Astrocyte (in vitro differentiated cells and primary cell): ENCODE data around the gene ZNF691.

Experiments used
- EZH2 ChIP-seq: IDR thresholded peaks from 2 replicates; pipeline ENCODE4 v1.6.1; 2012; ENCODE audit warnings: mild to moderate bottlenecking, low read length, inconsistent platforms; ENCODE audit not compliant: insufficient read depth
- TF ChIP-seq, protein P1 (sequence below): IDR thresholded peaks from 2 replicates; pipeline ENCODE4 v1.5.1; 2011; ENCODE audit warnings: low read depth, mild to moderate bottlenecking, inconsistent platforms, low read length, moderate library complexity; ENCODE audit not compliant: insufficient read depth

DNA sequence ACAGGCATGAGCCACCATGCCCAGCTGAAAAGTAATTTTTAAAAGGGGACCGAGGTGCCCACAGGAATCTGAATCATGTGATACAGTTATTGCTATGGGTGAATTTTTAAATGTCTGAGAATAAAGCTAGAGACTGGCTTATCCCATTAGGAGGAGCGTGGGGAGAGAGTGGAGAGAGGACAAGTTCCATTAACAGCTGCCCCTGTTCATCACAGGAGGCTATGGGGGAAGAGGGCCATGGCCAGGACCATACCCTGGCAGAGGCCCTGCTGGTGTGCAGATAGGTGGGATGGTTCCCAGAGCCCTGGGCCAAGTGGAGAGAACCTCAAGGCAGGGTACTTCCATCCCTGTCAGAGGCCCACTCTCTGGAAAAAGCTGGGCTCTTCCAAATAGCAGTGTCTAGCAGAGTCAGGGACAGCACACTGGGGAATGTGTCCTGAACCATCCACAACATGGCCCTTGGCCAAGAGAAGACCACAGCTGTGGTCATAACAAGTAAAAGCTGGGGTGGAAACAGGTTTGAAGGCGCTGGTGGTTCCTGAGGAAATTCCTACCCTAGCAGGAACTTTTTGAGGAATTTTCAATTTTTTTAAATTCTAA, 13.7 kb upstream of the ZNF691 start:
- TF ChIP-seq, protein P1, sequence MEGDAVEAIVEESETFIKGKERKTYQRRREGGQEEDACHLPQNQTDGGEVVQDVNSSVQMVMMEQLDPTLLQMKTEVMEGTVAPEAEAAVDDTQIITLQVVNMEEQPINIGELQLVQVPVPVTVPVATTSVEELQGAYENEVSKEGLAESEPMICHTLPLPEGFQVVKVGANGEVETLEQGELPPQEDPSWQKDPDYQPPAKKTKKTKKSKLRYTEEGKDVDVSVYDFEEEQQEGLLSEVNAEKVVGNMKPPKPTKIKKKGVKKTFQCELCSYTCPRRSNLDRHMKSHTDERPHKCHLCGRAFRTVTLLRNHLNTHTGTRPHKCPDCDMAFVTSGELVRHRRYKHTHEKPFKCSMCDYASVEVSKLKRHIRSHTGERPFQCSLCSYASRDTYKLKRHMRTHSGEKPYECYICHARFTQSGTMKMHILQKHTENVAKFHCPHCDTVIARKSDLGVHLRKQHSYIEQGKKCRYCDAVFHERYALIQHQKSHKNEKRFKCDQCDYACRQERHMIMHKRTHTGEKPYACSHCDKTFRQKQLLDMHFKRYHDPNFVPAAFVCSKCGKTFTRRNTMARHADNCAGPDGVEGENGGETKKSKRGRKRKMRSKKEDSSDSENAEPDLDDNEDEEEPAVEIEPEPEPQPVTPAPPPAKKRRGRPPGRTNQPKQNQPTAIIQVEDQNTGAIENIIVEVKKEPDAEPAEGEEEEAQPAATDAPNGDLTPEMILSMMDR, result no peak
- no peak for TF ChIP-seq EZH2
